WTC11 (cell line): ENCODE results near the gene PPP1R15B.

ENCODE experiments used
- CDX4 ChIP-seq: fragments of 250-450 bp; sonication (Bioruptor Pico); IDR thresholded peaks from 2 replicates; pipeline ENCODE4 v1.9.0; 2021; ENCODE audit warnings: moderate library complexity, mild to moderate bottlenecking, inconsistent platforms, borderline replicate concordance
- MAX ChIP-seq: sonication (generic); formaldehyde crosslinking; IDR thresholded peaks from 2 replicates; pipeline ENCODE4 v1.8.0; 2022; ENCODE audit warnings: mild to moderate bottlenecking, missing genetic modification reagents
- NR1H2 ChIP-seq: sonication (generic); formaldehyde crosslinking; IDR thresholded peaks from 2 replicates; pipeline ENCODE4 v1.9.0; 2021; ENCODE audit warnings: mild to moderate bottlenecking, moderate library complexity, missing genetic modification reagents
- NR3C1 ChIP-seq: sonication (generic); formaldehyde crosslinking; conservative IDR thresholded peaks from 2 replicates; pipeline ENCODE4 v1.8.1; 2023; ENCODE audit warnings: low read depth, mild to moderate bottlenecking, missing genetic modification reagents
- ZNF121 ChIP-seq: sonication (generic); formaldehyde crosslinking; IDR thresholded peaks from 2 replicates; pipeline ENCODE4 v1.8.0; 2023; ENCODE audit warnings: missing genetic modification reagents
- ZNF317 ChIP-seq: sonication (generic); formaldehyde crosslinking; IDR thresholded peaks from 2 replicates; pipeline ENCODE4 v1.8.1; 2023; ENCODE audit warnings: low read depth, mild to moderate bottlenecking, moderate library complexity, missing genetic modification reagents, borderline replicate concordance
- ZNF423 ChIP-seq: fragments of 250-450 bp; sonication (Bioruptor Pico); IDR thresholded peaks from 2 replicates; pipeline ENCODE4 v2.1.2; 2022; ENCODE audit warnings: mild to moderate bottlenecking, moderate library complexity
- TF ChIP-seq, protein P1 (sequence below): fragments of 200-600 bp; IDR thresholded peaks from 2 replicates; pipeline ENCODE4 v1.8.0; 2022; ENCODE audit warnings: antibody characterized with exemption
- TF ChIP-seq, protein P2 (sequence below): sonication (generic); formaldehyde crosslinking; conservative IDR thresholded peaks from 2 replicates; pipeline ENCODE4 v1.8.1; 2022; ENCODE audit warnings: mild to moderate bottlenecking, missing genetic modification reagents
- TF ChIP-seq, protein P3 (sequence below): sonication (generic); formaldehyde crosslinking; IDR thresholded peaks from 2 replicates; pipeline ENCODE4 v1.8.0; 2022; ENCODE audit warnings: mild to moderate bottlenecking, missing genetic modification reagents

- TF ChIP-seq MAX (CRISPR knock-in tag): no peak
- TF ChIP-seq, protein P1, sequence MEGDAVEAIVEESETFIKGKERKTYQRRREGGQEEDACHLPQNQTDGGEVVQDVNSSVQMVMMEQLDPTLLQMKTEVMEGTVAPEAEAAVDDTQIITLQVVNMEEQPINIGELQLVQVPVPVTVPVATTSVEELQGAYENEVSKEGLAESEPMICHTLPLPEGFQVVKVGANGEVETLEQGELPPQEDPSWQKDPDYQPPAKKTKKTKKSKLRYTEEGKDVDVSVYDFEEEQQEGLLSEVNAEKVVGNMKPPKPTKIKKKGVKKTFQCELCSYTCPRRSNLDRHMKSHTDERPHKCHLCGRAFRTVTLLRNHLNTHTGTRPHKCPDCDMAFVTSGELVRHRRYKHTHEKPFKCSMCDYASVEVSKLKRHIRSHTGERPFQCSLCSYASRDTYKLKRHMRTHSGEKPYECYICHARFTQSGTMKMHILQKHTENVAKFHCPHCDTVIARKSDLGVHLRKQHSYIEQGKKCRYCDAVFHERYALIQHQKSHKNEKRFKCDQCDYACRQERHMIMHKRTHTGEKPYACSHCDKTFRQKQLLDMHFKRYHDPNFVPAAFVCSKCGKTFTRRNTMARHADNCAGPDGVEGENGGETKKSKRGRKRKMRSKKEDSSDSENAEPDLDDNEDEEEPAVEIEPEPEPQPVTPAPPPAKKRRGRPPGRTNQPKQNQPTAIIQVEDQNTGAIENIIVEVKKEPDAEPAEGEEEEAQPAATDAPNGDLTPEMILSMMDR: no peak
- no peak for TF ChIP-seq ZNF121
- no peak for TF ChIP-seq NR3C1 (CRISPR knock-in tag)
- TF ChIP-seq ZNF317: no peak
- no peak for TF ChIP-seq CDX4 (CRISPR knock-in tag)
- TF ChIP-seq, protein P2, sequence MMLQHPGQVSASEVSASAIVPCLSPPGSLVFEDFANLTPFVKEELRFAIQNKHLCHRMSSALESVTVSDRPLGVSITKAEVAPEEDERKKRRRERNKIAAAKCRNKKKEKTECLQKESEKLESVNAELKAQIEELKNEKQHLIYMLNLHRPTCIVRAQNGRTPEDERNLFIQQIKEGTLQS (CRISPR knock-in tag): no peak
- TF ChIP-seq, protein P3, sequence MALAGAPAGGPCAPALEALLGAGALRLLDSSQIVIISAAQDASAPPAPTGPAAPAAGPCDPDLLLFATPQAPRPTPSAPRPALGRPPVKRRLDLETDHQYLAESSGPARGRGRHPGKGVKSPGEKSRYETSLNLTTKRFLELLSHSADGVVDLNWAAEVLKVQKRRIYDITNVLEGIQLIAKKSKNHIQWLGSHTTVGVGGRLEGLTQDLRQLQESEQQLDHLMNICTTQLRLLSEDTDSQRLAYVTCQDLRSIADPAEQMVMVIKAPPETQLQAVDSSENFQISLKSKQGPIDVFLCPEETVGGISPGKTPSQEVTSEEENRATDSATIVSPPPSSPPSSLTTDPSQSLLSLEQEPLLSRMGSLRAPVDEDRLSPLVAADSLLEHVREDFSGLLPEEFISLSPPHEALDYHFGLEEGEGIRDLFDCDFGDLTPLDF (CRISPR knock-in tag): no peak
- no peak for TF ChIP-seq ZNF423
- TF ChIP-seq NR1H2 (CRISPR knock-in tag): no peak
These were observed 5.0 kb downstream of the PPP1R15B start for GRCh38 chr1:204406621-204407020.
